Hepatocyte (in vitro differentiated cells): ENCODE measurements around the gene HSD17B14.

Source experiments
- EZH2 ChIP-seq: fragments of 200-600 bp; sonication (generic); IDR thresholded peaks from 2 replicates; pipeline ENCODE4 v1.6.1; 2016; ENCODE audit warnings: antibody characterized with exemption, mild to moderate bottlenecking, borderline replicate concordance
- TF ChIP-seq, protein P1 (sequence below): fragments of 200-600 bp; sonication (generic); IDR thresholded peaks from 2 replicates; pipeline ENCODE4 v1.5.1; 2016; ENCODE audit warnings: antibody characterized with exemption, mild to moderate bottlenecking; ENCODE audit not compliant: poor library complexity

DNA sequence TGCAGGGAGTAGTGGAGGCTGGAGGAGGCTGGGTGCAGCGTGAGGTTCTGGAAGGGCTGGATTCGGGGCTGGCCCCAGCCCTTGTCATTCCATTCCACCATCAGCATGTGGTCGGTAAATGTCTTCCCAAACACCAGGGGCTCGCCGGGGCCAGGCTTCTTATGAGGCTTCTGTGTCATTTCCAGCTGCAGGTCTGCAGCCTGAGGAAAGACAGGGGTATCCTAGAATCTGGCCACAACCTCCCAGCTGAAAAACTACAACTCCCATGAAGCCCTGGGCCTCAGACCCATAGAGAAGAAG lies 29.8 kb downstream of the HSD17B14 start:
- TF ChIP-seq, protein P1, sequence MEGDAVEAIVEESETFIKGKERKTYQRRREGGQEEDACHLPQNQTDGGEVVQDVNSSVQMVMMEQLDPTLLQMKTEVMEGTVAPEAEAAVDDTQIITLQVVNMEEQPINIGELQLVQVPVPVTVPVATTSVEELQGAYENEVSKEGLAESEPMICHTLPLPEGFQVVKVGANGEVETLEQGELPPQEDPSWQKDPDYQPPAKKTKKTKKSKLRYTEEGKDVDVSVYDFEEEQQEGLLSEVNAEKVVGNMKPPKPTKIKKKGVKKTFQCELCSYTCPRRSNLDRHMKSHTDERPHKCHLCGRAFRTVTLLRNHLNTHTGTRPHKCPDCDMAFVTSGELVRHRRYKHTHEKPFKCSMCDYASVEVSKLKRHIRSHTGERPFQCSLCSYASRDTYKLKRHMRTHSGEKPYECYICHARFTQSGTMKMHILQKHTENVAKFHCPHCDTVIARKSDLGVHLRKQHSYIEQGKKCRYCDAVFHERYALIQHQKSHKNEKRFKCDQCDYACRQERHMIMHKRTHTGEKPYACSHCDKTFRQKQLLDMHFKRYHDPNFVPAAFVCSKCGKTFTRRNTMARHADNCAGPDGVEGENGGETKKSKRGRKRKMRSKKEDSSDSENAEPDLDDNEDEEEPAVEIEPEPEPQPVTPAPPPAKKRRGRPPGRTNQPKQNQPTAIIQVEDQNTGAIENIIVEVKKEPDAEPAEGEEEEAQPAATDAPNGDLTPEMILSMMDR: no peak
- TF ChIP-seq EZH2: no peak
